ENCODE results near the gene MAPK12. TPM values are rescaled to one million over a fixed set of nuclear protein-coding genes. Genes with fewer than 3 reads are reported as not detected.

Gene MAPK12
- total RNA-seq, 1 experiment from 2014 or later = 24.9 TPM

- H3K27me3 Mint-ChIP-seq (ENCODE audit: insufficient read depth, unreplicated experiment) = no peaks in the 10 kb centered on the region
- TF ChIP-seq CTCF (IDR thresholded peaks at IDR 0.05; ENCODE audit: unreplicated experiment) = no peak
- H3K36me3 Mint-ChIP-seq (ENCODE audit: insufficient read depth, unreplicated experiment) = peaks cover 20% of the 10 kb centered on the region
- ChIA-PET POLR2A (interaction anchor here (0.8 to 1.4 kb wide), 6 partner anchors 14 to 97 kb away, joined by 3 to 4 read pairs (median 3); partner anchors contain the start of gene PPP6R2), CTCF (interaction anchor here (0.7 kb wide), 1 partner anchor 197 kb away, joined by 3 read pairs; no protein-coding TSS in a partner anchor)
- intact Hi-C loops (cut with micrococcal nuclease) = no loop called here
- H3K27ac Mint-ChIP-seq (ENCODE audit: low read depth, unreplicated experiment) = no peak overlapping the region
- H3K4me3 Mint-ChIP-seq (ENCODE audit: unreplicated experiment) = peak overlapping the region; percentile 96
- H3K9me3 Mint-ChIP-seq (ENCODE audit: unreplicated experiment) = no peaks in the 10 kb centered on the region
- H3K4me1 Mint-ChIP-seq (ENCODE audit: insufficient read depth, unreplicated experiment) = peaks cover 10% of the 10 kb centered on the region
- DNase-seq (ENCODE audit: unreplicated experiment) = no peak
- no TSS peak for BruUV-seq (replicated peaks)
These were observed 15.0 kb downstream of the MAPK12 start for GRCh38 chr22:50246242-50247175.

- TF ChIP-seq CTCF (IDR thresholded peaks at IDR 0.05; ENCODE audit: unreplicated experiment) = no peak
- no peak for DNase-seq (ENCODE audit: unreplicated experiment)
- Mint-ChIP-seq H3K4me1 (ENCODE audit: insufficient read depth, unreplicated experiment) (peaks cover 16% of the 10 kb centered on the region), H3K27me3 (ENCODE audit: insufficient read depth, unreplicated experiment) (no peaks in the 10 kb centered on the region), H3K9me3 (ENCODE audit: unreplicated experiment) (no peaks in the 10 kb centered on the region), H3K36me3 (ENCODE audit: insufficient read depth, unreplicated experiment) (peaks cover 20% of the 10 kb centered on the region), H3K4me3 (ENCODE audit: unreplicated experiment) (peak overlapping the region; percentile 96), H3K27ac (ENCODE audit: low read depth, unreplicated experiment) (peak overlapping the region; percentile 99)
- intact Hi-C loops (cut with micrococcal nuclease) = no loop called here
- BruUV-seq (replicated peaks) = no TSS peak
- POLR2A ChIA-PET = interaction anchor here (0.7 to 1.4 kb wide), 7 partner anchors 15 to 98 kb away, joined by 3 to 5 read pairs (median 3); partner anchors contain the start of gene PPP6R2
- CTCF ChIA-PET = no interaction called here
These were observed 16.0 kb downstream of the MAPK12 start for GRCh38 chr22:50245214-50246072.

GRCh38 chr22:50244420-50245213 lies 16.9 kb downstream of the MAPK12 start, which contains the start of gene TUBGCP6:
TUBGCP6 (minus strand) TSS chr22:50245023; CDS start chr22:50244459, 564 bp downstream.
- H3K9me3 Mint-ChIP-seq (ENCODE audit: unreplicated experiment) = no peaks in the 10 kb centered on the region
- H3K4me1 Mint-ChIP-seq (ENCODE audit: insufficient read depth, unreplicated experiment) = peaks cover 16% of the 10 kb centered on the region
- intact Hi-C loops (cut with micrococcal nuclease) = no loop called here
- H3K27me3 Mint-ChIP-seq (ENCODE audit: insufficient read depth, unreplicated experiment) = no peaks in the 10 kb centered on the region
- peak; percentile 91 for DNase-seq (ENCODE audit: unreplicated experiment)
- H3K27ac Mint-ChIP-seq (ENCODE audit: low read depth, unreplicated experiment) = peak within 1 kb of the TSS; percentile 99
- H3K36me3 Mint-ChIP-seq (ENCODE audit: insufficient read depth, unreplicated experiment) = peaks cover 25% of the 10 kb centered on the region
- peak within 1 kb of the TSS; percentile 96 for H3K4me3 Mint-ChIP-seq (ENCODE audit: unreplicated experiment)
- no peak for TF ChIP-seq CTCF (IDR thresholded peaks at IDR 0.05; ENCODE audit: unreplicated experiment)
- CTCF ChIA-PET = interaction anchor here (0.7 to 4.2 kb wide), 4 partner anchors 13 to 239 kb away, joined by 5 to 19 read pairs (median 5); no protein-coding TSS in a partner anchor
- BruUV-seq (replicated peaks) = no TSS peak
- POLR2A ChIA-PET = interaction anchor here (0.6 to 1.5 kb wide), 23 partner anchors 10 to 450 kb away, joined by 3 to 12 read pairs (median 4); partner anchors contain the start of genes DENND6B, LMF2, NCAPH2 and PLXNB2
